GM21526 (cell line): ENCODE data around the gene KLF16.
"Not testable (repeated sequence)": the region's sequence is repeated elsewhere in the genome, so short reads cannot be mapped to it uniquely, and the experiment has no call there.

Experiments used
- ATAC-seq: cut with Tn5 transposase; IDR thresholded peaks from one replicate; pipeline ENCODE4 v1.9.1; 2021; ENCODE audit warnings: moderate library complexity; ENCODE audit not compliant: unreplicated experiment, low FRiP score

Gene KLF16

DNA sequence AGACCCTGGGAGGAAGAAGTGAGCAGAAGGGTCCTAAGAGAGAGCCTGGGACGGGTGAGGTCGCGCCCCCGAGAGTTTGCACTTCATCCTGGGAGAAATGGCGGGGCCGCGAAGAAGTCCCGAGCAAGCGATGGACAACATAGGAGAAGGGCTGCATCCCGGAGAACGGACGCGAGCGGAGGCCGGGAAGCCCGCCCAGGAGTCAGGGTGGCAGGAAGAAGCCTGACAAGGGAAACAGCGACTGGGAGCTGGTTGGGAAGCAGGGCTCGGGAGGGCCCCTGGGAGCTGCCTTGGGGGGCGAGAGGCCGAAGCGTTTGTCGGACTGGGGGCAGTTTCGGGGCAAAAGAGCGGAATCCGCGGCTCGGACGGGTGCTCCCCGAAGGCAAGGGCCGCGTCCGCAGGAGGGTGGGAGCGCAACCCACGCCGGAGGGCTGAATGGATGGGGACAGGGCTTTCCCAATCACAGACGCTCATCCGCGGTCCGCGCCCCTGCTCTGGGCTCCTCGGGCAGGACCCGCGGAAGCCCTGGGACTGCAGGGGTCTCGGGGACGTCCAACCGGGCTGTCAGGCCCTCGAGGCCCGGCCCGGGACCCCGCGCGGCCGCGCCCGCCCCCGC lies 21.4 kb upstream of the KLF16 start:
- ATAC-seq: peak; percentile 7

DNA sequence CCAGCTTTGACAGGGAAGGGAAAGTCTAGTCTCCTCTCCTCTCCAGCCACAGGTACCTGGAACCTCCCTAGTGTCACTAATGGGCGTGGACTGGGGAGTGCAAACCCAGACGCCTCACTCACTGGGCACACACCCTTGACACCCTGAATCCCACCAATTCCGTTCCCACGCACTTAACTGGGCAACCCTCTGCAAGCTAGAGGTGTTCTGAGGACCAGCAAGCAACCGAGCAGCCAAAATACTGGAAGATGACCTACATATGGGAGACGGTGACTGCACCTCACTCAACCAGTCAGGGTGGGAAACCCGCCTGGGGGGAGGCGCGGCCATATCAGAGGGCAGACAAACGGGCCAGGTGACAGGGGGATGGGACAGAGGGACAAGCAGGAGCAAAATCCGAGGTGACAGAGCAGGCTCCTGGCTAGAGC lies 20.9 kb upstream of the KLF16 start:
- ATAC-seq: no peak

DNA sequence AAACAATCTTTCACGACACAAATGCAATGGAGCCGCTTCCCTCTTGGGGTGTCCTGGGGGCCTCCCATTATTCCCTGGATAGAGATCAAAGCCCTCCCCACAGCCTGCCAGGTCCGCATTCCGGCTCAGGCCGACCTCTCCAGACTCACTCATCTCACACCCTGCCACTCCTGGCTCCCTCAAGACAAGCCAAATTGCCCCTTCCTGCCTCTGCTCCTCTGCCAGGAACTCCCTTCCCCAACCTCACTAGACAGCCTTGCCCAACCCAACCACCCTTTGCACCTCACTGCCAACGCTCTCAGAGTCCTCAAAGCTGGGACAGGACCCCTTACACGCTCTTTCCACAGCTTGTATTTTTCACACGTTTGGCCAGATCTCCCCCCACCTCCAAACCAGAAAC lies 20.4 kb upstream of the KLF16 start:
- no peak for ATAC-seq

DNA sequence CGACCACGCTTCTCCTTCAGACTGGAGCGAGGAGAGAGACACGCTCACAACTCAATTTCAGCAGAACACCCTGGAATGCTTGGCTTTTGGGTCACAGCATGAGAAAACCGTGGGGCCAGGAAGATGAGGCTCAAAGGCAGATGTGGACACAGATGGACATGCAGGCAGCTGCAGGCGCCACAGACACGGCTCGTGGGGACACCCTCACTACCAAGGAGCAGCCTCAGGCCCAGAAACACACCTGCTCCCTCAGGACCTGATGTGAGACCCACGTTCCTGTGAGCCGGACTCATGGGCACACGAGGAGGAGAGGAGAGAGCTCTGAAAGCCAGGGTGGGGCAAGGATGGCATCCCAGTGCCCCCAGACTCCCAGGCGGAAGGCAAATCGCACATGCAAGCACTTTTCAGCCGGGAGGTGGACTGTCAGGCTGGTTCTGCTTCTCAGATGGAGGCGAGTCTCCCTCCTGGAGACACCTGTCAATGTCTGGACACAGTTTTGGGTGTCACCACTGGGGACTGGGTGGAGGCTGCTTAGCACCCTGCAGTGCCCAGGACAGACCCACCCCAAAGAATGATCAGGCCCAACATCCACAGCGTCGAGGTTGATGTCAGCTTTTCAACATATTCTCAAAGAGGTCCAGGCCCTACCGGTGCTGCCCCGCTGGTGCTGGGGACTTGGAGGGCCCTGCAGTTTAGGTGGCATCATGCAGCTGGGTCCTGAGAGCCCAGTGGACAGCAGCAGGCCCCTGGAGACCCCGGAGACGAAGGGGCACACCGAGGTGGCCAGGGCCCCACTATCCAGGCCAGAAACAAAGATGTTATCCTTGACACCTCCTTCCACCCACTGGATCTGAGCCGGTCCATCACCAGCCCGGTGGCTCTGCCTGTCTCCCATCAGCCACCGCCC lies 19.7 kb upstream of the KLF16 start:
- no peak for ATAC-seq

DNA sequence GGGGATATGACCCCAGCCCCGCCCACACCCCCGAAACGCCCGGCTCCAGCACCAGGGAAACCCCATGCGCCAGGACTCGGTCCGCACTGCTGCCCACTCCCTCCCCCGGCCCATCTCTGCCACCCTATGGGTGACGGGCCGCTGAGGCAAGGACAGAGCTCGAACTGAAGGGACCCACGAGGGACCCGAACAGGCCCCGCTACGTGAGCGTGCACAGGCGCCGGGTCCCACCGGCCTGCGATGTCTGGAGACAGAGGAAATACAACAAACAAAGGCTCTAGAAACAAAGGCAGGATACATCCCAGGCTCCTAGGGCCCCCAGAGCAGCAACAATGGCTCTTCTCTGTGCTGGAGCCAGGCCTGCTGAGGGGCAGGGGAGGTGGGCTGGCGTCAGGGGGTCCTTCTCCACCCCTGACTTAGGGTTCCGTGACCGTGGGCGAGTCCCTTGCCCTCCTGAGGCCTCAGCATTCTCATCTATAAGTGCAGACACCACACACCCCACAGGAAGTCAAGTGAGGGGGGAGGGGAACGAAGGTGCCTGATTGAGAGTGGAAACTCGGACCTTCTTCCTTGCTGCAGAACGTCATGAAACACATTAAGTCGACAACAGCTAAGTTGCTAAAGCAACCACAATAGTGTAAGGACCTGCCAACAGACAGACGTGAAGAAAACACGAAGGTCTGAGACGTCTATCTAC lies 18.9 kb upstream of the KLF16 start:
- no peak for ATAC-seq

DNA sequence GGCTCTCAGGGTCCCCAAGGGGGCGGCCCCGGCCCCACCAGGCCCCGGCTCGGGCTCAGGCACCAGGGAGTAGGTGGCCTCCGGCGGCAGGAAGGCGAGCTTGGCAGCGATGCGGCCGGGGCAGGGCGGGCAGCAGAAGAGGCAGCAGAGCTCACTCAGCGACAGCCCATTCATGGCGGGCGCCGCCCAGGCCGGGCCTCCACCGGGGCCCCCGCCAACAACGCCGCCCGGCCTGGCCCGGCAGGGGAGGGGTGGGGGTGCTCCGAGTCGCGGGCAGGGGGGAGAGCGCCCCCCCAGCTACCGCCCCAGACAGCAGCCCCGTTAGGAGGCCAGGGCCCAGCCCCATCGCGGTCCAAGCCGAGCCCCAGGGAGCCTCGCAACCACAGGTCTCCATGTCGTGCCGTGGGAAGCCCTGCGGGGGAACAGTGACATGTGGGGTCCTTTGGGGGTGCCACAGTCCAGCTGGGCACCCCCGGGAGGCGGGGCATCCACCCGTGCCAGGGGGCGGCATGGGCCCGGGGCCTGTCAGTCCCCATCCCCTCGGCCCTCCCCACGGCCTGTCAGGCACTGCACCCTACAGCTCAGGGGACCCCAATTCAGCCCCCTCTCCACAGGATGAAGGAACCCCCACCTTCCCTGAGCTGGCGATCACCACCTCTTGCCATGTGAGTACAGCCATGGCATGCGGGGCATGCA lies 18.2 kb upstream of the KLF16 start:
- not testable (repeated sequence) for ATAC-seq

DNA sequence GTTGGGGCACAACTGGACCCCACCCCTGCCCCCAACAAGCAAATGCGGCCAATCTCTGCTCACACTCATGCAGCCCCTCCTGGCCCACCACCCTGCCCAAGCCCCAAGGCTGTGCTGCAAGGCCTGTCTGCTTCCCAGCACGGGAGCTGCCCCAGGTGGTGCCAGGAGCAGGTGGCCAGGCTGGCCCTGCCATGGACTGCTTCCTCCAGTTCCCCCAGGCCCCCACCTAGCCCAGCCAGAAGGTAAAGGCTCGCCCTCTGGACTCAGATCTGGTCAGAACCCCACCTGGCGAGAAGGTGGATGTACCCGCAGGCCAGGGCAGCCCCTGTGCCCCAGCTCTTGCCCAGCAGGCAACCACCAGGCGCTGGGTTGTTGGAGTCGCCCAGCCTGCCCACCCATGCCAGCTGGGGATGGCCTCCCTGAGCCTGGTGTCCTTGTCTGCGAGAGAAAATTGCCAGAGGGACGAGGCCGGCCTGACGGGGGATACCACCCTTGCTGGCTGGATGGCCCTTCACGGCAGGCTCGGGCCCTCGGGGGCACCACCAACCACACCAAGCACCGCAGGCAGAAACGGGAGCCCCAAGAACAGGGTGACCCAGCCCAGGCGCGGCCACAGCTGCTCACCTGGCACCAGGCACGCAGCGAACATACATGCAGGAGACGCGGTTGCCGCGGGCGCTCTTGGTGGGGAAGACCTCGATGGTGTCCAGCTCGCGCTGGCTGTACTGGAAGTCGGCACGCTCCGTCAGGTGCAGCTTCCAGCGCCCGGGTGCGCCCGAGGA lies 17.4 kb upstream of the KLF16 start:
- ATAC-seq: no peak

DNA sequence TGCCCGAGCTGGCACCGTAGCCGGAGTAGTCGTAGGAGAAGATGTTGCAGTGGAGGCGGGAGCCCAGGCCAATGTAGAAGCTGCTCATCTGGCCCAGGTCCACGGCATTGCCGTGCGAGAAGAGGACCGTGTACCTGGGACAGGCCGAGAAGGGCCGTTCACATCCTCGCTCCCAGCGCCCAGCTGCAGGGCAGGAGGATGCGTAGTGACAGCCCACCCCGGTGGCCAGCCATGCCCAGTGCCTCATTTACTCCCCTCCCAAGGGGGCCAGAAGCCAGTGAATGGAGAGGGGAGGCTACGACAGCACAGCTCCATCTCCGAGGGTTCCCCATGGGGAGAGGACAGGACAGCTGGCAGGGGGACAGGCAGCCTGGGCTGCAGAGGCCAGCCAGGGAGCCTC lies 16.6 kb upstream of the KLF16 start:
- ATAC-seq: not testable (repeated sequence)

DNA sequence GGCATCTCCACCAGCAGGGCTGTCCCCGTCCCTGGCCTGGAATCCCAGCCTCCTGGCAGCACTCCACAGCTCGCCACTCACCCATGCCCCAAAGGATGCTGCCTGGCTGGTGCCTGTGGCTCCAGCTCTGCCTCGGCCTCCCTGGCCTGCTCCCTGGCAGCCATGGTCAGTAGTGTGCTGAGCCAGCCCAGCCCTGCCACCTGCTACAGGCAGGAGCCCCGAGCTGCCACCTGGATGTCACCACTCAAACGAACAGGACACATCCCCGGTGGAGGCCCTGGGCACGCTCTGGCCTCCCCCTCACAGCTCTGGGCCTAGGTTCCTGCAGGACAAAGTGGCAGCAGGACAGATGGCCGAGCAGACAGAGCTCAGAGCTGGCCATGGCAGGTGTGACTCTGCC lies 15.2 kb upstream of the KLF16 start:
- not testable (repeated sequence) for ATAC-seq

DNA sequence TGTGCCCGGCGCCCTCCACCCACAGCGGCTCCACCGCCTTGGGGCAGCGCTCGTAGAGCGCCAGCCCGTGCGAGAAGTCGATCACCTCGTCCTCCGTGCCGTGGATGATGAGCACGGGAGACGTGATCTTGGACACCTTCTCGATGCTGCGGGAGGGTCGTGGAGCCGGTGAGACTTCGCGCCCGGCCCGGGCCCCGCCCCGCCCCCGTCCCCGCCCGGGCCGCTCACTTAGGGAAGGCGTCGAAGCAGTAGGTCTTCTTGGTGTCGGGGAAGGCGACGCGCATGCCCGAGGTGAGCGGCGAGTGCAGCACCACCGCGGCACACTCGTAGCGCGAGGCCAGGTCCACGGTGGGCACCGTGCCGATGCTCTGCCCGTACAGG lies 13.9 kb upstream of the KLF16 start:
- ATAC-seq: not testable (repeated sequence)

DNA sequence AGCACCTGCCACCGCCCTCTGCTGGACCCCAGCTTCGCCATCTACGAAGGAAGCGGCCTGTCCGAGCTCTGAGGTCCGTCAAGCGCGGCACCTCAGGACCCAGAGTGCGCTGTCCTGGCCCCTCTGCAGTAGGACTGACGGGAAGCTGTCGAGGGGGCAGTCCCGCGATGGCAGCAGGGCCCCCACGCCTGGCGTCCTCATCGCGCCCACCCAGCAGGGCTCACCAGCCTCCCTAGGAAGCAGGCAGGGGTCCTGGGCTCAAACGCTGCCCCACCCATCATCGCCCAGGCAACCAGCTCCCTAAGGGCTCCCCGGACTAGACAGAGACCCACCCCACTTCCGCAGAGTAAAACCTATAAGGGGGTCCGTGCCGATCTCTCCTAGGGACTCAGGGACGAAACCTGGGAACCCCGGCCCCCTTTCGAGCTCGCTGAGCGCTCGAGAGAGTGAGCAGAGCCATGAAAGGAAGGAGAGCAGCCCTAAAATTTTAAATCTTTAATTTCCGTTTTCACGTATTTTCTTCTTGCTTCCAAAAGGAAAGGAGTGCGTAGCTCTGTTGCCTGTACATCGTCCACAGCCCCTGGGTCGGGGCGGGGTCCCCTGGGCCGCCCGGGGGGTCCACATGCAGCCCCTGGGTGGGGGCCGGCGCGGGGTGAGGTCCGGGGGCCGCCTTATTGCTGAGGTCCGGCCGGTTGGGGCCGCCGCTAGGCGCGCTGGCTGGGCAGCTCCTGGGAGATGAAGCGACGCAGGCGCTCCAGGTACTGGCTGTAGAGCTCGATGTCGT lies 13.3 kb upstream of the KLF16 start:
- not testable (repeated sequence) for ATAC-seq

DNA sequence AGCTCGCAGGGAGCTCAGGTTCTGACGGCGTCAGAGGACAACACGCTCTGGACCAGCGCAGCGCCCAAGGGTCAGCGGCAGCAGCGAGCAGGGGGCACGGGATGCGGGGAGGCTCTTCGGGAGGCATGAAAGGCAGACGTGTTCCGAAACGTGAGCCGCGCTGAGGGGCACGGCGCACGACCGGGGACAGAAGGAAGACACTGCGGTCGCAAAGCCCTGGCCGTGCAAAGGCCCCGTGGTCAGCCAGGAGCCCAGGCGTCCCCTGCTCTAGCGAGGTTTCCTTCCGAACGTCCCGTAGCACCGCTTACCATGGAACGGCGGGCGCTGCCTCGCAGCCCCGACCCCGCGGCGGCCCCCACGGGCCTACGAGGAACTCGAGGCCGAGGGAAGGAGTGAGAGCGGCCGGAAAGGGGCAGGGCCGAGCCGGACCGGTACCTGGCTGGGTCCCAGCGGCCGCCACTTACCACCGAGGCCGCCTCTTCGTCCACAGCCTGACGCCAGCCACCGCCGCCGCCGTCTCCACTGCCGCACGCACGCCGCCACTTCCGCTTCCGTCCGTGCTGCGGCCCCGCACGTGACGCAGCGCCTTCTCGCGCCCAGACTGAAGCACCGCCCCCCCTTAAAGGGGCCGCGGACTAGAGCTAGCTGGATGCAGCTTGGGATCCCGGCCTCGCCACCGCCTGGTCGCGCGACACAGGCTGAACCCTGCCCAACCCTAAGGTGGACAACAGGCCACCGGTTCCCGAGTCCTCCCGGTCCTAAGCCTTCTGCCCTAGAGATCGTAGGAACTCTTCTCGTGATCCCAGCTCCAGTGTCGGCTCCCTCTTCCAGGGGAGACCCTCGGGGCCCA lies 12.5 kb upstream of the KLF16 start:
- peak; percentile 81 for ATAC-seq

DNA sequence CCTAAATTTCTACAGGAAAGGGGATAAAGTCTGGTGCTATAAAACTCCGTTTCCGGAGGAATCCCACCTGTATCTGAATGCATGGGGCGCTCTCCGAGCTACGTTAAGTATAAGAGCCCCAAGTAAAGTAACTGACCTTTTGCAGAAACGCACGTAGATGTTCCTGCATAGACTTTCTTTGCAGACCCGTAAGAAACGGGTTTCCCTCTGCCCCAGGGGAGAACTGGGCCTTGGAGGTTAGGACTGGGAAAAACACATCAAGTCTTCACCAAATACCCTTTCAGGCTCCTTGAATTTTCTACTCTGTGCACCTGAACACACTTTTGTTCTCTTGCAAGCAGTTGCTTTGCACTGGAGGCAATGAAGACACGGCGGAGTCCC lies 11.9 kb upstream of the KLF16 start:
- ATAC-seq: peak; percentile 5

DNA sequence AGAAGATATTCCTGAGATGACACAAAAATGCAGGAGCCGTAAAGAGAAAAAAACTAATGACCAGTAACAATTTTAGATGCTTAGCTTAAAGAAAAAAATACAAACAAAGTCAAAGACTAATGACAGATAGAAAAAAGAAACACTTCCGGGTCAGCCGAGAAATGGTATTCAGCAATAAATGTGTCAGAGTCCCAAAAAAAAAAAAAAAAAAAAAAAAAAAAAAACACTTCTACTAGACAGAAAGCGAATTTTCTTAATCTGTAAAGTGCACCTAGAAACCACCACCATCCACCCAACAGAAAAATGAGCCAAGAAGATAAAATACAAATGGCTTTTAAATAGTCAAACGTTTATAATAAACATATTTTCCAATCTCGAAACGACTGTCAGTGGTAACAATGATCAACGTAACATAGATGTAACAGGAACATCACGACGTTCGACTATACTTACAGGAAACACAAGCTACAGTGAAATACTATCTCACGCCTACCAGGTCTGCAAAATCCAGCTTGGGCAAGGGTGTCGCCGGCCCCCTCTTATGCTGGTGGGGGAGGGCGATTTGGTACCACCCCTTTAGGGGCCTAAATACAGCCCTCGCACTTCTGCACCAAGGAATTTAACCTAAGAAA lies 11.3 kb upstream of the KLF16 start:
- no peak for ATAC-seq

DNA sequence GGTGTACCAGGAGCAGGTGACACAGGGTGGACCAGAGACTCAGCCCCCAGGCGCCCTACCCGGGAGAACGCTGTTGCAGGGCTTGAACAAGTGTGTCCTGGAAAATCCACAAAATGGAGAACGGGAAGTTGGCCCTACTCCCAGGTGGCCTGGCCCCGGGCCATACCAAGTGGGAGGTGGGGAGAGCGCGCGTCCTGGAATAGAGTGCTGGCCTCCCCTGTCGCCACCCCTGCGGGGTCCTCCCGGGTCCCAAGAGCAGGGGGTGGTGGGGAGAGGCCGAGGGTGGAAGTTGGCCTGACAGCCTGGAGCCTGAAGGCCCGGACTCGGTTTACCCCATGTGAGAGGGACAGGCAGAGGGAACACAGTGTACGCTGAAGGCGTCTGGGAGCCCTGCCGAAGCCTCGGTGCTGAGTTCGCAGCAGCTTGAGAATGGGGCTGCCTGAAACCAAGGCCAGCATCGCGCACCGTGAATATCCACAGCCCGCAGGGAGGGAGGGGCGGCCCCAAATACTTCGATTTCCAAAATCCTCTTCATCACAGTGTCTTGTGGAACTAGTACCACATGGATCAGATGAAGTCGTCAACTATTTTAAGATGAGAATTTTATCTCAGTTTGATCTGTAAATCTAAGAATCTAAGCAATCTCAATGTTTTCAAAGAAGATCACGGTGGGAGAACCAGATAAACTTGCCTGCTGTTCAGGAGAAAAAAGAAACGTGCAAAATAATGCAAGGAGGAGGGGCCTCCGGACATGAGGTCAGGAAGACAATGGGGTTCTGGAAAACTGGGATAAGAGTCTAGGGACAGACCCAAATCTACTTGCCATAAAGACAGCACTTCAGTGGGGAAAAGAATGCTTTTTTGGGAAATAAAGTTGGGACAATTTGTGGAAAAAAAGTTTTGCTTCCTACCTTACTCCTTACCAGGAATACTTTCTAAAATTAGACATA lies 10.4 kb upstream of the KLF16 start:
- no peak for ATAC-seq

DNA sequence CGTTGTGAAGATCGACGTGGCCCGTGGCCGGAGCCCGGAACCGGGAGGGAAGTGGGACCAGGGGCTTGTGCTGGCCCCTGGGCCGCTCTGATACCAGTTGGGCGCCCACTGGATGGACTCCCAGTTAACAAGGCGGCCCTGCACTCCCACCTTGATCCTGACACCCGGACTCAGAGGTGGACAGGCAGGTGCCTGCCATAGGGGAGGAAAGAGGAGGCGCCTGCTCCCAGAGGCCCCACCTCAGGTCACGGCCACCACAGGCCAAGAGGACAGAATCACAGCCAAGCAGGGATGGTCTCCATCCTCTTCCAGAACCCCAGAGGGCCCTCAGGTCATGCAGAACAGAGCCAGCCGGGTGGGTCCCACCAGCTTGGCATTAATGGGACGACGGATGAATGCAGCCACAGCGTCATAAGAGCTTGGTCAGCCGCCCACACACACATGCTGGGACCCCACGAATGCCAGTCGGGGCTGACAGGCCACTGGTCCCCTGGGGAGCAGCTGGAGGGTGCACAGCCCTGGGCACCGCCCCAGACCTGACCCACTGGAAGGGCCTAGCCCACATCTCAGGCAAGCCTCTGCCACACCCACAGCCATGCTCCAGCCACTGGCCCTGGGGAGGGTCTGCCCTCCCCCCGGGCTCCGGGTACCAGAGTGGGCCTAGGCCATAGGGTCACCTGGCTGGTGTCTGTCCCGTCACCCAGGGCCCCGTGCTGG lies 9.6 kb upstream of the KLF16 start:
- ATAC-seq: no peak
